GM23248 (cell line): ENCODE measurements around the gene TNFAIP1. TPM values are rescaled to one million over a fixed set of nuclear protein-coding genes. Genes with fewer than 3 reads are reported as not detected.

Experiments
- DNase-seq: peaks from one replicate; pipeline ENCODE4 v3.0.0-alpha.2; 2015
- H2AFZ ChIP-seq: fragments of 200-600 bp; sonication (generic); 2 replicates; pipeline ENCODE4 v1.6.1; 2016; ENCODE audit warnings: antibody characterized with exemption
- H3F3A ChIP-seq: fragments of 200-600 bp; sonication (generic); 2 replicates; pipeline ENCODE4 v1.6.1; 2016; ENCODE audit warnings: mild to moderate bottlenecking, antibody characterized with exemption, mixed run types; ENCODE audit not compliant: insufficient read depth
- H3K27ac ChIP-seq: fragments of 200-600 bp; sonication (generic); 2 replicates; pipeline ENCODE4 v1.5.1; 2016; ENCODE audit warnings: mild to moderate bottlenecking
- H3K27me3 ChIP-seq: fragments of 200-600 bp; sonication (generic); replicated peaks from 2 replicates; pipeline ENCODE4 v1.6.1; 2016; ENCODE audit warnings: mild to moderate bottlenecking; ENCODE audit not compliant: insufficient read depth
- H3K36me3 ChIP-seq: fragments of 200-600 bp; sonication (generic); 2 replicates; pipeline ENCODE4 v1.6.1; 2016; ENCODE audit warnings: low read depth, mild to moderate bottlenecking
- H3K4me1 ChIP-seq: fragments of 200-600 bp; sonication (generic); 2 replicates; pipeline ENCODE4 v1.6.1; 2016; ENCODE audit warnings: mild to moderate bottlenecking; ENCODE audit not compliant: insufficient read depth
- H3K4me2 ChIP-seq: fragments of 200-600 bp; sonication (generic); one replicate; pipeline ENCODE4 v1.6.1; 2016; ENCODE audit warnings: mild to moderate bottlenecking; ENCODE audit not compliant: unreplicated experiment
- H3K4me3 ChIP-seq: fragments of 200-600 bp; sonication (generic); 2 replicates; pipeline ENCODE4 v1.5.1; 2016; ENCODE audit warnings: mild to moderate bottlenecking
- H3K79me2 ChIP-seq: fragments of 200-600 bp; sonication (generic); 2 replicates; pipeline ENCODE4 v1.6.1; 2016; ENCODE audit warnings: mild to moderate bottlenecking; ENCODE audit not compliant: insufficient read depth
- H3K9ac ChIP-seq: fragments of 200-600 bp; sonication (generic); 2 replicates; pipeline ENCODE4 v1.6.1; 2016; ENCODE audit warnings: mild to moderate bottlenecking
- H3K9me2 ChIP-seq: fragments of 200-600 bp; sonication (generic); 2 replicates; pipeline ENCODE4 v1.6.1; 2016; ENCODE audit warnings: mixed run types, mild to moderate bottlenecking, moderate library complexity; ENCODE audit not compliant: insufficient read depth
- H3K9me3 ChIP-seq: fragments of 200-600 bp; sonication (generic); one replicate; pipeline ENCODE4 v1.6.1; 2017; ENCODE audit warnings: low read depth
- H4K20me1 ChIP-seq: fragments of 200-600 bp; sonication (generic); 2 replicates; pipeline ENCODE4 v1.6.0; 2016; ENCODE audit not compliant: insufficient read depth
- EZH2 ChIP-seq: fragments of 200-600 bp; sonication (generic); IDR thresholded peaks from 2 replicates; pipeline ENCODE4 v1.6.1; 2018; ENCODE audit warnings: antibody characterized with exemption, mild to moderate bottlenecking; ENCODE audit not compliant: insufficient read depth, poor library complexity, severe bottlenecking
- EZH2phosphoT487 ChIP-seq: fragments of 200-600 bp; sonication (generic); IDR thresholded peaks from 2 replicates; pipeline ENCODE4 v1.6.1; 2018; ENCODE audit warnings: antibody characterized with exemption, moderate library complexity, mild to moderate bottlenecking, low read depth; ENCODE audit not compliant: insufficient read depth
- WGBS, 2 experiments: methylation state at CpG; one replicate each; pipeline ENCODE4 v1.1.6; 2015 to 2017; ENCODE audit warnings: low lambda C conversion rate in 2 of 2, low coverage in 1 of 2; ENCODE audit errors: missing lambda C conversion rate in 2 of 2; 5-methylcytosine and 5-hydroxymethylcytosine counted together
- in situ Hi-C: fragments of 300-500 bp; cut with MboI; formaldehyde crosslinking; loops from 2 replicates; pipeline ENCODE4 v1.15.0; 2020
- polyA plus RNA-seq: library from polyadenylated mRNA; unstranded; fragments of >200 nt; fragmentation: Nextera tagmentation; extraction: Ambion mirVana; gene quantifications from 2 replicates; pipeline ENCODE4 v1.2.1, GENCODE V29; 2016
- total RNA-seq: library from RNA; depleted of rRNA; stranded (reverse); fragments of >200 nt; shearing (Covaris generic); gene quantifications from 2 replicates; pipeline ENCODE4 v1.2.3, GENCODE V29; 2014

Gene TNFAIP1
- total and polyA plus RNA-seq, 2 experiments from 2014 or later, result 47.7 to 53.7 TPM

GRCh38 chr17:28366605-28367004, 31.0 kb downstream of the TNFAIP1 start:
- in situ Hi-C loops, result no loop called here
- Histone ChIP-seq H2AFZ (no peak overlapping the region), H3K4me1 (peaks cover 6% of the 10 kb centered on the region), H3K27me3 (no peaks in the 10 kb centered on the region), H3K9ac (no peak overlapping the region), H3K9me2 (no peaks in the 10 kb centered on the region), H3F3A (peaks cover 10% of the 10 kb centered on the region), H4K20me1 (no peaks in the 10 kb centered on the region), H3K4me3 (no peak overlapping the region), H3K79me2 (no peaks in the 10 kb centered on the region), H3K9me3 (no peaks in the 10 kb centered on the region), H3K4me2 (no peak overlapping the region), H3K36me3 (peaks cover 5% of the 10 kb centered on the region), H3K27ac (no peak overlapping the region)
- 70 to 94% methylated on average over 1 of the region's 1 CpG for WGBS, 2 experiments
- no peak for TF ChIP-seq EZH2
- TF ChIP-seq EZH2phosphoT487, result no peak
- DNase-seq, result no peak

- no peak for DNase-seq
- H3K79me2 ChIP-seq, result no peaks in the 10 kb centered on the region
- no peak overlapping the region for H2AFZ ChIP-seq
- H3K4me3 ChIP-seq, result no peak overlapping the region
- H3K4me2 ChIP-seq, result no peak overlapping the region
- H3K9ac ChIP-seq, result no peak overlapping the region
- no peaks in the 10 kb centered on the region for H3K9me3 ChIP-seq
- H3F3A ChIP-seq, result peaks cover 10% of the 10 kb centered on the region
- in situ Hi-C loops, result no loop called here
- H3K36me3 ChIP-seq, result no peaks in the 10 kb centered on the region
- no peak overlapping the region for H3K27ac ChIP-seq
- H3K9me2 ChIP-seq, result no peaks in the 10 kb centered on the region
- WGBS, 2 experiments, result 88 to 90% methylated on average over 18 to 21 of the region's 21 CpGs
- H3K27me3 ChIP-seq, result no peaks in the 10 kb centered on the region
- TF ChIP-seq EZH2, result no peak
- TF ChIP-seq EZH2phosphoT487, result no peak
- H4K20me1 ChIP-seq, result no peaks in the 10 kb centered on the region
- peaks cover 6% of the 10 kb centered on the region for H3K4me1 ChIP-seq
Observed at GRCh38 chr17:28367641-28368305, 32.2 kb downstream of the TNFAIP1 start.

- peaks cover 14% of the 10 kb centered on the region for H3F3A ChIP-seq
- no peaks in the 10 kb centered on the region for H4K20me1 ChIP-seq
- no peak for TF ChIP-seq EZH2phosphoT487
- no peak for TF ChIP-seq EZH2
- DNase-seq, result no peak
- no peak overlapping the region for H3K4me3 ChIP-seq
- 73 to 82% methylated on average over 5 of the region's 5 CpGs for WGBS, 2 experiments
- no peaks in the 10 kb centered on the region for H3K36me3 ChIP-seq
- H3K4me1 ChIP-seq, result peaks cover 6% of the 10 kb centered on the region
- H3K9me3 ChIP-seq, result no peaks in the 10 kb centered on the region
- in situ Hi-C loops, result no loop called here
- no peaks in the 10 kb centered on the region for H3K27me3 ChIP-seq
- H2AFZ ChIP-seq, result no peak overlapping the region
- H3K27ac ChIP-seq, result no peak overlapping the region
- no peak overlapping the region for H3K4me2 ChIP-seq
- H3K9me2 ChIP-seq, result no peaks in the 10 kb centered on the region
- H3K79me2 ChIP-seq, result peaks cover 3% of the 10 kb centered on the region
- H3K9ac ChIP-seq, result no peak overlapping the region
Observed at GRCh38 chr17:28368306-28368831, 32.8 kb downstream of the TNFAIP1 start.

- no peak overlapping the region for H3K4me3 ChIP-seq
- H3K79me2 ChIP-seq, result peaks cover 11% of the 10 kb centered on the region
- H4K20me1 ChIP-seq, result no peaks in the 10 kb centered on the region
- TF ChIP-seq EZH2 (no peak), EZH2phosphoT487 (no peak)
- peaks cover 6% of the 10 kb centered on the region for H3K4me1 ChIP-seq
- peaks cover 16% of the 10 kb centered on the region for H3F3A ChIP-seq
- 94% methylated on average over 19 to 23 of the region's 23 CpGs for WGBS, 2 experiments
- in situ Hi-C loops, result no loop called here
- no peaks in the 10 kb centered on the region for H3K9me2 ChIP-seq
- H3K27me3 ChIP-seq, result no peaks in the 10 kb centered on the region
- no peaks in the 10 kb centered on the region for H3K9me3 ChIP-seq
- H3K4me2 ChIP-seq, result no peak overlapping the region
- H2AFZ ChIP-seq, result no peak overlapping the region
- no peak overlapping the region for H3K27ac ChIP-seq
- H3K9ac ChIP-seq, result no peak overlapping the region
- H3K36me3 ChIP-seq, result no peaks in the 10 kb centered on the region
- no peak for DNase-seq
Observed at GRCh38 chr17:28368915-28369683, 33.5 kb downstream of the TNFAIP1 start.
